Measurements from ENCODE around the gene GNAS. TPM values are rescaled to one million over a fixed set of nuclear protein-coding genes. Genes with fewer than 3 reads are reported as not detected.

Gene GNAS
- total RNA-seq, 1 donor from 2014 or later = 1,218 TPM

- Mint-ChIP-seq H3K9me3 (no peaks in the 10 kb centered on the region), H3K27me3 (ENCODE audit: low read depth) (peaks cover 99% of the 10 kb centered on the region), H3K4me3 (no peak overlapping the region), H3K4me1 (peaks cover 28% of the 10 kb centered on the region), H3K27ac (no peak overlapping the region), H3K36me3 (peaks cover 20% of the 10 kb centered on the region)
- TF ChIP-seq CTCF (IDR thresholded peaks at IDR 0.05; ENCODE audit: unreplicated experiment) = no peak
- no peak for DNase-seq (ENCODE audit: low spot score in 2 of 2, unreplicated experiment in 2 of 2)
Measured at GRCh38 chr20:58838174-58838573, 14.3 kb upstream of the GNAS start.

GRCh38 chr20:58839474-58839874 lies 13.0 kb upstream of the GNAS start:
- Mint-ChIP-seq H3K36me3 (peaks cover 20% of the 10 kb centered on the region), H3K4me3 (peak overlapping the region; percentile 51), H3K4me1 (peaks cover 28% of the 10 kb centered on the region), H3K9me3 (no peaks in the 10 kb centered on the region), H3K27me3 (ENCODE audit: low read depth) (peaks cover 99% of the 10 kb centered on the region), H3K27ac (no peak overlapping the region)
- DNase-seq (ENCODE audit: low spot score in 2 of 2, unreplicated experiment in 2 of 2) = no peak
- TF ChIP-seq CTCF (IDR thresholded peaks at IDR 0.05; ENCODE audit: unreplicated experiment) = peak; percentile 32

GRCh38 chr20:58839991-58840747 lies 12.3 kb upstream of the GNAS start:
- Mint-ChIP-seq H3K36me3 (peaks cover 20% of the 10 kb centered on the region), H3K27ac (no peak overlapping the region)

GRCh38 chr20:58840816-58841538 lies 11.5 kb upstream of the GNAS start:
- Mint-ChIP-seq H3K4me1 (peaks cover 25% of the 10 kb centered on the region), H3K27me3 (ENCODE audit: low read depth) (peaks cover 99% of the 10 kb centered on the region), H3K4me3 (no peak overlapping the region), H3K9me3 (no peaks in the 10 kb centered on the region), H3K36me3 (peaks cover 20% of the 10 kb centered on the region), H3K27ac (no peak overlapping the region)
- no peak for DNase-seq (ENCODE audit: low spot score in 2 of 2, unreplicated experiment in 2 of 2)
- no peak for TF ChIP-seq CTCF (IDR thresholded peaks at IDR 0.05; ENCODE audit: unreplicated experiment)

More at GRCh38 chr20:58839991-58840747, 12.3 kb upstream of the GNAS start:
- H3K27me3 Mint-ChIP-seq (ENCODE audit: low read depth) = peaks cover 99% of the 10 kb centered on the region
- TF ChIP-seq CTCF (IDR thresholded peaks at IDR 0.05; ENCODE audit: unreplicated experiment) = no peak
- no peak for DNase-seq (ENCODE audit: low spot score in 2 of 2, unreplicated experiment in 2 of 2)
- H3K9me3 Mint-ChIP-seq = no peaks in the 10 kb centered on the region
- H3K4me3 Mint-ChIP-seq = peak overlapping the region; percentile 51
- peaks cover 28% of the 10 kb centered on the region for H3K4me1 Mint-ChIP-seq

- H3K27ac Mint-ChIP-seq = no peak overlapping the region
- H3K4me3 Mint-ChIP-seq = no peak overlapping the region
- peaks cover 98% of the 10 kb centered on the region for H3K27me3 Mint-ChIP-seq (ENCODE audit: low read depth)
- H3K4me1 Mint-ChIP-seq = peaks cover 17% of the 10 kb centered on the region
- DNase-seq (ENCODE audit: low spot score in 2 of 2, unreplicated experiment in 2 of 2) = no peak
- peaks cover 20% of the 10 kb centered on the region for H3K36me3 Mint-ChIP-seq
- H3K9me3 Mint-ChIP-seq = no peaks in the 10 kb centered on the region
- TF ChIP-seq CTCF (IDR thresholded peaks at IDR 0.05; ENCODE audit: unreplicated experiment) = no peak
Measured at GRCh38 chr20:58841539-58842264, 10.8 kb upstream of the GNAS start.
